NCI-H2081 treated with DMSO at 0.1 percent for 48 hours (cell line): ENCODE measurements around the gene PALLD.

Experiments
- DNase-seq: peaks from one replicate; lab custom pipeline; 2025; lab: John Stamatoyannopoulos, UW

Gene PALLD

GRCh38 chr4:168560184-168561180 lies 63.6 kb downstream of the PALLD start:
- DNase-seq: no peak

- DNase-seq: no peak
These were observed 65.3 kb downstream of the PALLD start for GRCh38 chr4:168562041-168562571.

- no peak for DNase-seq
These were observed 67.2 kb downstream of the PALLD start for GRCh38 chr4:168564023-168564422.

GRCh38 chr4:168565130-168565529 lies 68.3 kb downstream of the PALLD start:
- DNase-seq: no peak

DNA sequence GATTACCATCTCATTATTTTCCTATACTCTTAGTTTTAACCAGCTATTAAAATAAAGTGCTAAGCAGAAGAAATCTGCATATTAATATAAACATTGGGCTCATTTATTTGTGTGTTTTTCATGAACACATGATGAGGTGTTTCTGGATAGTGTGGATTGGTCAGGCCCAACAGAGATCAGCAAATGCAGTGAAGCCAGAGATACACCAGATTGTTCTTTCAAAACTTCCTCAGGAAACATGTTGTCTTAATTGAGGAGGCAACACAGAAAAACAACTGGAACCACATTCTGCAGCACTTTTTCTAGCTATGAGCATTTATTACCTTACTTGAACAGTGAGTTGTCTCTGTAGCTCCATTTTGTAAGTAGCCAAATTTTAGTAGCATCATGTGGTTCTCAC lies 69.9 kb downstream of the PALLD start:
- DNase-seq: no peak

GRCh38 chr4:168569066-168569930 lies 72.4 kb downstream of the PALLD start:
- no peak for DNase-seq

DNA sequence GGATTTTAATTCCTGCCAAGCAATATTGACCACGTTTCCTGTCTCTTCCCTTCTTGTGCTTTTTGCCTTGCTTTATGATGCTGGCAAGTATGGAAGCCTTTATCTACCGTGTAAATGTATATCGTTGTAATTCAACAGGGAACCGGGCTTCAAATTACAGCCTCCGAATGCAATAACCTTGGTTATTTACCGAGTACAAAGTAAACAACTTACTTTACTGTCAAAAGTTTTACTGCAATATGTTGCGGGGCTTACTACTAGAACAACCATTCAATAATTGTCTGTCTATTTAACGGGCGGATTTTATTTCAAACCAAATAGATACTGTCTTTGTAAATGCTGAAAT lies 73.1 kb downstream of the PALLD start:
- no peak for DNase-seq

- DNase-seq: no peak
These were observed 73.6 kb downstream of the PALLD start for GRCh38 chr4:168570466-168570865.

DNA sequence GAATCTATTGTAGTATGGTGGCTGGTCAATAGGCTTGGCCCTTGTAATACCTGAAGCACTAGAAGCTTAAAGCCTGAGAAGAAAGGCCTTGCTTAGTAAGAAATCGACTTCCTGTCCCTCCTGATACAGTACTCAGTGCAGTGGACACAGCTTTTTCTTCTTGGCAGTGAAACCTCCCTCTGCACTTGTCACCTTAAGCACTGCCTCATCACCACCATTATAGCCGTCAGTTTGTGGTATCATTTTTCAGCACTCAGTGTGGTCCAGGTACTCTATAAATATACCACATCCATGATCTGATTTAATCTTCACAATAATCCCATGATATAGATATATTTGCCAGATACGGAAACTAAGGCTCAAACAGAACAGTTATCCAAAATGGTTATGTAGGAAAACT lies 75.2 kb downstream of the PALLD start:
- DNase-seq: no peak

DNA sequence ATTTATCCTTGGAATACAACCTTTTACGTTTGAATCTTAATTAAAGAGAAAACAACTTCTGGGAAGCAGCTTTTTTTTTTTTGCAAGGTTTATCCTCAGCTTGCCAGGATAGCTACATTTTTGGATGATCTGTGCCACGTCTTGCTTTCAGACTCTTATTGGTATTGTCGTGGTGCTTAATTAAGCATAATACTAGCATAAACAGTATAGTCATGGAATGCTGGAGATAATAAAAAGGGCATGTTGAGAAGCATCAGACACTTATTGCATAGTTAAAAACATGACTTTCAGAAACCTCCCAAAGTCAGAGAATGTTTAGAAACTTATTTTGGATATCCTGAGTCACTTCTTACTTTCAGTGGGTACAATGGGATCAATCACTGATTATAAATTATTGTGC lies 77.0 kb downstream of the PALLD start:
- no peak for DNase-seq

- no peak for DNase-seq
These were observed 77.9 kb downstream of the PALLD start for GRCh38 chr4:168574581-168575295.

DNA sequence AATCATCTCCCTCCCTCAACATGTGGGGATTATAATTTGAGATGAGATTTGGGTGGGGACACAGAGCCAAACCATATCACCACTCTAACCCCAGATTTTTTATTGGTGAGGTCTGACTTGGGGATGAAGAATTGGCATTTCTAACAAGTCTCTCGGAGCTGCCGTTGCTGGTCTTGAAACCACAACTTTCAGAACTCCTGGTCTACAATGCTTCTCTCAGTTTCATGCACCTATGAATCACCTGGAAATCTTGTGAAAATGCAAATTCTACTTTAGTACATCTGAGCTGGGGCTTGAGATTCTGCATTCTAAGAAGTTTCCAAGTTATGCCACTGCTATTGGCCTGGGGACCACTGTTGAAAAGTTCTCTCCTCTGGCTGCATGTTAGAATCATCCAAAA lies 78.6 kb downstream of the PALLD start:
- no peak for DNase-seq

- DNase-seq: no peak
These were observed 80.8 kb downstream of the PALLD start for GRCh38 chr4:168577624-168578023.

- DNase-seq: no peak
These were observed 83.4 kb downstream of the PALLD start for GRCh38 chr4:168580228-168580627.

GRCh38 chr4:168584321-168584771 lies 87.5 kb downstream of the PALLD start:
- DNase-seq: no peak

- no peak for DNase-seq
These were observed 88.6 kb downstream of the PALLD start for GRCh38 chr4:168585168-168586091.

DNA sequence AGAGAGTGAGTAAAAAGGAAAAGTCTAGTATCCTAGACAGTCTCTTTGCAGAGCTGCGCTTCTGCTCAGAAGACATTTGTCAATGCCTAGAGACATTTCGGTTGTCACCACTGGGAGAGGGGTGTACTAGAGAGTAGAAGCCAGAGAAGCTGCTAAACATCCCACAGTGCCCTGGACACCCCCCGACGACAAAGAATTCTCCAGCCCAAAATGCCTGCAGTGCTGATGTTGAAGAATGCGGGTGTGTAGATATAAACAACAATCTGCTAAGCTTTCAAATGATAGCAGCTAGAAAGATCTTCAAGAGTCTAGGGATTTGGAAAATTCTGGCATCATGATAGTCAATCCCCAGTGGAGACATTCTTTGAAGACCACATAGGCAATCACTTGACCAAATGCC lies 90.1 kb downstream of the PALLD start:
- DNase-seq: no peak

- DNase-seq: no peak
These were observed 90.7 kb downstream of the PALLD start for GRCh38 chr4:168587411-168588125.

- DNase-seq: no peak
These were observed 92.2 kb downstream of the PALLD start for GRCh38 chr4:168588916-168589531.

GRCh38 chr4:168592676-168593075 lies 95.8 kb downstream of the PALLD start:
- no peak for DNase-seq
